Astrocyte of the cerebellum (primary cell): ENCODE data around the gene SRPX.

Experiments
- DNase-seq: peaks from one replicate; pipeline ENCODE4 v3.0.0-alpha.2; 2011; ENCODE audit warnings: low read depth
- H3K4me3 ChIP-seq: 2 replicates; pipeline ENCODE4 v1.5.1; 2011; ENCODE audit warnings: mild to moderate bottlenecking, low read depth, low read length, moderate library complexity
- CTCF ChIP-seq: IDR thresholded peaks from 2 replicates; pipeline ENCODE4 v1.5.1; 2012; ENCODE audit warnings: low read length, low read depth, moderate library complexity, mild to moderate bottlenecking; ENCODE audit errors: missing control alignments
- in situ Hi-C: cut with HindIII; loops from 2 replicates; pipeline ENCODE4 v1.10.0; 2017; ENCODE audit warnings: low sequenced_read_pairs

The SRPX gene

DNA sequence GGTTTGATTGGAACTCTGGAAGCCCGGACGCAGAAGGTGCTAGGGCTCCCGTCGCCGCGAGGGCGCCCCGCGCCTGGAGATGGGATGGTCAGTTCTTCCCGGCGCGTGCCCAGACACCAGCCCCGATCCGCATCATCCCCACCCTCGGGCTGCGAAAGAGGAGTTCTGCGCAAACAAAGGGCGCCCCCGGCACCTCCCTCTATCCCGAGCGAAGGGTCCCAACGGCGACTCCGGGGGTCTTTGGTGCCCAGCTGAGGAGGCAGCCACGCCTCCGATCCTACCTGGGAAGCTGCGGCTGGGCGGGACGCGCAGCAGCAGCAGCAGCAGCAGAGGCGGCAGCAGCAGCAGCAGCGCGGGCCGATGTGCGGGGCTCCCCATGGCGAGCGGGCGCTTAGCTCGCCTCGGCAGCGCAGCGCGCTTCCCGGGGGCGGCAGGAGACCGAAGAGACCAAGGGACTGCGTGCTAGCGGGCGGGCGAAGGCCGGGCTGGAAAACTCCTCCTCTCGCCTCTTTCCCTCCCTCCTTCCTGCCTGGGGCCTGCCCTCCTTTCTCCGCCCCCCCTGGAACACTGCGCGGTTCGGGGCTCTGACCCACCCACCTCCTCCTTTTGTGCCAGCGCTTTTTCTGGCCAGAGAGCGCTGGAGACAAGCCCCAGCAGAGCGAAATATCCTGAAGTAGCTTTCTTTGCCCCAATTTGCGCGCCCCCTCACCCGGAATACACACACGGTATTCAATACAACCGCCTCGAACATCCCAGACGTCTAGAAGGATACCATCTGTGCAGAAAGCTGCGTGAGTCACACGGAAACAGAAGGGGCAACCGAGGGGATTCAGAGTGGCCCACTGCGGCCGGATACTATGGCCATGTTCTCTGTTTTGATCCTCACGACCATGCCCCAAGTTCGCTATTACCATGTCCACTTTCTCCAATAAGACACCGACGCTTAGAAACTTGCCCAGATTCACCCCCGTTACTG, at the start of gene SRPX:
Gene SRPX, minus strand, starts transcription at position 457 of the 976 bp plus-strand sequence. Its CDS starts 79 bp downstream, at position 378.
- TF ChIP-seq CTCF = no peak
- DNase-seq = no peak
- peak within 1 kb of the TSS; percentile 64 for H3K4me3 ChIP-seq
- in situ Hi-C loops = no loop called here

DNA sequence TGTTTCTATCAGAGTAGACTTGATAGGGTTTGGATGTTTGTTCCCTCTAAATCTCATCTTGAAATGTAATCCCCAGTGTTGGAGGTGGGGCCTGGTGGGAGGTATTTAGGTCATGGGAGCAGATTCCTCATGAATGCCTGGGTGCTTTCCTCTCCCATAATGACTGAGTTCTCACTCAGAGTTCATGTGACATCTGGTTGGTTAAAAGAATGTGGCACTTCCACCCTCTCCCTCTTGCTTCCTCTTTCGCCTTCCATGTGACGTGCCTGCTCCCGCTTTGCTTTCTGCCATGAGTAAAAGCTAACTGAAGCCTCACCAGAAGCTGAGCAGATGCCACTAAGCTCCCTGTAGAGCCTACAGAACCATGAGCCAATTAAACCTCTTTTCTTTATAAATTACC, 47.3 kb upstream of the SRPX start:
- no peak for TF ChIP-seq CTCF
- in situ Hi-C loops = no loop called here
- DNase-seq = no peak

DNA sequence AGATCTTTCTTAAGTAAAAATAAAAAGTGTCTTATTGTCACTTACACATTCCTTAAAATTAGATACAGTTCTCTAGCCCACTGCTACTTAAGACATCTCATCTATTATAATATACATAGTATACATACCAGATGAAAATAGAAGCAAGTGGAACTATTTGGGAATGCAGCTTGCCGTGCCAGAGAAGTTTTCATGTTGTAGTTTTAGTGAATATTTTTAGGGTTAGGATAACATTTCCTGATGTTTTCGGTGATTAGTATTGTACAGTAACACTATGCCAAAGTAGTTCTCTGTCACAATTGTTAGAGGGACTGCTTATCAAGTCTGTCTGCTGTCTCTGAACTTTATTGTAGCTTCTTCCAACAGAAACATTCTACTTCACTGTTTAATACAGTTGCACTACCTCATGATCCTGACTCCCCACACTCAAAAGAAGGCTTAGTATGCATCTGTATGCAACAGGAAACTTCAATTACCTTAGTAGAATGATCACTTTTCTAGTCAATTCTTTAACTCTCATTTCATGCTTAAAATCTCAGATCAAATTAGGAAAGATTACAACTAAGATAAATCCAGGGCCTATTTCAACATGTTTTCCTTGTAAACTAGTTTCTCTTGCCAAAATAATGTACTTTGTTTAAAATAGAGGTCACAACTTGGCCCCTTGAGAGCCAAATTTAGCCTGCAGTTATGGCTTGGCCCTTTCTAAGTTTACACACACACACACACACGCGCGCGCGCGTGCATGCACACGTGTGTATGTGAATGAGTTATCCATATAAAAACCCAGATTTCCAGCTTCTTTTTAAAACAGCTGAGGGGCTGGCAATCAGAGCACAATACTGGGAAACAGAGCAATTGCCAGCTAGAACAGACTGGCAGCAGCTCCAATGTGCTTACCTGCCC, 42.3 kb upstream of the SRPX start:
- in situ Hi-C loops = no loop called here
- DNase-seq = no peak
- TF ChIP-seq CTCF = no peak
- H3K4me3 ChIP-seq = no peak overlapping the region

More for the DNA sequence above, 47.3 kb upstream of the SRPX start:
- no peak overlapping the region for H3K4me3 ChIP-seq

DNA sequence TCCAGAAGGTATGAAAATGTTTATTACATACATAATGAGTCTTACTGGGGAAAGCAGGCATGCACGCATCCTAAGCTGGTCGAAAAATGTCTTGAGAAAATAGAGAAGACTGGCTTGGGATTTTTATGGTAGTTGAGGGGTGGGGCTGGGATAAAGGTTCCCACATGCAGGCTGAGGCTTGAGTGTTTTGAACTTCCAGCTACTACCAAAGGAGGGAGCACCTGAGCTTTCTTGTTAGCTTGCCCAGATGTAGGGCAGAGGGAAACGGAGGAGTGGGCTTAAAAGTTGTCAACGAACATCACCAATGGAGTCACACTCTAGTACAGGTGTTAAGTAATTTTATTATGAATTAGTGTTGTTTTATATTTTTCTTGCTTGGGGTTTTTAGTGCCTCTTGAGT, 39.6 kb upstream of the SRPX start:
- no peak for DNase-seq
- TF ChIP-seq CTCF = peak; percentile 49
- no peak overlapping the region for H3K4me3 ChIP-seq
- in situ Hi-C loops = no loop called here

DNA sequence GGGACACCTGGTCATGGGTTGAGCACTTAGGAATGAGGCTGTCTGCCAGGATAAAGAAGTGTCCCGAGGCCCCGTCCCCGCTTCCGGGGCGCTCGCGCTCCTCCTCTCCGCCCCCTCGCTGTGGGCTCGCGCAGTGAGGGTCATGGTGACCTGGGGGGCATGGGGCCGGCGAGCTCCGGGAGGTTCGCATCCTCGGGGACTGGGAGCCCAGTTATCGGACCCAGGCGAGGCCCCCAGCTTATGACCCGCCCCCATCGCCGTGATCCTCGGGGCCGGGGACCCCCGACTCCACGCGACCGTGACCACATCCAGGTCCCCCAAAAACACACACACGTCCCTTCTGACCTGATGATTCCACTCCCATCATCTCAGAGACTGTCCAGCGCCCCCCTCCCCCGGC, 35.3 kb upstream of the SRPX start:
- no peak for DNase-seq
- H3K4me3 ChIP-seq = no peak overlapping the region
- no peak for TF ChIP-seq CTCF
- in situ Hi-C loops = no loop called here

GRCh38 chrX:38249965-38250364, 29.3 kb upstream of the SRPX start:
- no peak for TF ChIP-seq CTCF
- in situ Hi-C loops = no loop called here
- peak; percentile 62 for DNase-seq
- no peak overlapping the region for H3K4me3 ChIP-seq
